Femur (tissue), 1 donor: ENCODE results near the gene EZH2.
A peak's percentile ranks its signal among the peaks of the same experiment; 100 is the strongest.

Source experiments
- DNase-seq: peaks from one replicate; pipeline ENCODE4 v3.0.0-alpha.2; 2017

EZH2 gene

DNA sequence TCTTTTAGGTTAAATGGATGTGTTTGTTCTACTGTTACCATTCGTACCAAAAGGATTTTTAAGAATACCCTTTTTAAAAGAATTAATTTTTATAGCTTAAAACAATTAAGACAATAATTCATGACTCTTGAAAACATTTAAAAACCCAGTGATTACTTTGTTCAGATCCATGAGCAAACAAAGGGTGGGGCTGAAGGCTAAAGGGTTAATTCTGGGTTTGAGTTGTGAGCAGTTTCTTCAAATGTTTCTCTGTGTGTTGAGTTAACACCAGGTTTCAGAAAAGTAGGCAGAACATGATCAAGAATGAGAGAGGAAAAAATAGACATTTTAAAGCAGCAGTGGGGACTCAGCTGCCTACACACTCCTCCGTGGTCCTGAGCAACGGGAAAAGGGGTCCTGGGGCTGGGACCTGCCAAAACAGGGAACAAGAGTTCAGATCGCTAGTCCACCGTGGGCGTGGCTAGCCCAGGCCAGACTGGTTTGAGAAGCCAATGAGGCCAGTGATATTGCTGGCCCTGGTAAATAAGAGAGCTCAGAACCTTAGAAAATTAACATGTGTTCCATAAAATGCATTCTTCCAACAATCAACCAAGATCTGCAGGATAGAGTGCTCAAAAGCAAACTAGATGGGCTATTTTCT is 14.9 kb upstream of the EZH2 start:
- no peak for DNase-seq

DNA sequence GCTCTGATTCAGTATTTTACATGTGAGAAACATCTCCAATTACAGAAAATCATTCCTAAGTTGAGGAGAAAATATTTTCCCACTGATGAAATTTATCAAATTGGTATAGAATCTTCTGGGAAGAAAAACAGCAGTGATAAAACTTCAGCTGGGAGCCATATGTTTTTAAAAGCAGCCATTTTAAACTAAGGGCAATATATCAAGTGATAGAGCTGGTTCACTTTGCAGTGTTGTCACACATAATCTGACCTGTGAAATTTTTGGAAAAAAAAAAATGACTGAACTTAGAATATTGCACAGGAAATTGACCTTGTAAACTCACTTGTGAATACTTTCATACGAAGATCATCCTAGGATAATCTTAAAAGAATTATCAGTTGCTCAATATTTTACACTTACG is 10.5 kb upstream of the EZH2 start:
- DNase-seq = no peak

DNA sequence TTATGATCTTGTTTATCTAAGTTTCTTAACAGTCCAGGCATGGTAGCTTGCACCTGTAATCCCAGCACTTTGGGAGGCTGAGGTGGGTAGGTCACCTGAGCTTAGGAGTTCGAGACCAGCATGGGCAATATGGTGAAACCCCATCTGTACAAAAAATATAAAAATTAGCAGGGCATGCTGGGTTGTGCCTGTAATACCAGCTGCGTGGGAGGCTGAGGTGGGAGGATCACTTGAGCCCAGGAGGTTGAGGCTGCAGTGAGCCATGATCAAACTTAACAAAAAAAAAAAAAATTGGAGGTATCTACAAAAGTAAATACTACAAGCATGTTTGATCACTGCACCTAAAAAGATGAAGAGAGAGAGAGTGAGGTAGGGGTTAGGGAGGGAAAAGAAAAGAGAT is 9.0 kb upstream of the EZH2 start:
- no peak for DNase-seq

DNA sequence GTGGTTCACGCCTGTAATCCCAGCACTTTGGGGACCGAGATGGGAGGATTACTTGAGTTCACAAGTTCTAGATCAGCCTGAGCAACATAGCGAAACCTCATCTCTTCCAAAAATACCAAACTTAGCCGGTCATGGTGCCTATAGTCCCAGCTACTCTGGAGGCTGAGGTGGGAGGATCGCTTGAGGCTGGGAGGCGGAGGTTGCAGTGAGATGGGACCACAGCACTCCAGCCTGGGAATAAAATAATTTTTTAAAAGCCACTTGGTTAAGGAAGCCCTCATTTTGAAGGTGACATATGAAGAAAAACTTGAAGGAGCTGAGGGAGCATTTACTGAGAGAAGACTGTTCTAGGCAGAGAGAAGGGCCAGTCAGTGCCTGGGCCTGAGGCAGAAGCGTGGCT is 4.2 kb upstream of the EZH2 start:
- DNase-seq = no peak

DNA sequence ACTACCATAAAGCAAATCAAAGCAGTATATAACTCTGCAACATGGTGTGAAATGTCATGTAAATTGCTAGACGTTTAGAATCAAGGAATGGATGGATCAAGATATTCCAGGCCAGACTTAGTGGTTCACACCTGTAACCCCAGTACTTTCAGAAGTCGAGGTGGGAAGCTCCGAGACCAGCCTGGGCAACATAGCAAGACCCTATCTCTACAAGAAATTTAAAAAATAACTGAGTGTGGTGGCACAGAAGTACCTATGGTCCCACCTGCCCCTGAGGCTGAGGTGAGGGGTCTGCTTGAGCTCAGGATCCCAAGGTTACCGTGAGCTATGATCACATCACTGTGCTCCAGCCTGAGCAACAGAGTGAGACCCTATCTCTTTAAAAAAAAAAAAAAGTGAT is 2.8 kb upstream of the EZH2 start:
- DNase-seq = no peak

DNA sequence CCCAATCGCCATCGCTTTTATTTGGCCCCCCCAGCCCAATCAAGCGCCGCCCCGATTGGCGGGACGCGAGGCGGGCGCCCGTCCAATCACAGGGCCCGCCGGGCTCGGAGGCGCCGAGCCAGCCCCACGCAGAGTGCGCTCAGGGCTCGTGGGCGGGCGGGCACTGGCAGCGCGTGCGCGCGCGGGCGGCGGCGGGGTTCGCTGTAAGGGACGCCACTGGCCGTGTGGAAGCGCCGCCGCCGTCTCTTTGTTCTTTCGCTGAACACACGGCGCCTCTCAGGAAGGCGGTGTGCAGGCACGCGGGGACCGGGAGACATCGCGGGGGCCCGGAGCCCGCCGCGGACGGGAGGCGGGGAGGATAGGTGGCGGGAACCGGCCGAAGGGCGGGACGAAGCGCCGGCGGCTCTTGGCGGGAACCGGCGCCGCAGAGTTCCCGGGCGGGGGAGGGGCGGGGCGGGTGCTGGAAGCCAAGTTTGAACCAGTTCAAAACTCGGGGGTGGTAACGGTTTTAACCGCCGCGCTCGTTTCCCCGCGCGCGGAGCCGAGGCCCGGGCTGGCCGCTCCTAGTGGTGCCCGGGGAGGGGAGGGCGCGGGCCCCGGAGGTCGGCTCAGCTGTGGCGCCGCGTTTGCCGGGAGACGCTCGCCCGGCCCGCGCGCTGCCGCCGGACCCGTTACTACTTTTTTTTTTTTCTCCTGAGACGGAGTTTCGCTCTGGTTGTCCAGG is 370 bp upstream of the EZH2 start:
- peak; percentile 96 for DNase-seq

DNA sequence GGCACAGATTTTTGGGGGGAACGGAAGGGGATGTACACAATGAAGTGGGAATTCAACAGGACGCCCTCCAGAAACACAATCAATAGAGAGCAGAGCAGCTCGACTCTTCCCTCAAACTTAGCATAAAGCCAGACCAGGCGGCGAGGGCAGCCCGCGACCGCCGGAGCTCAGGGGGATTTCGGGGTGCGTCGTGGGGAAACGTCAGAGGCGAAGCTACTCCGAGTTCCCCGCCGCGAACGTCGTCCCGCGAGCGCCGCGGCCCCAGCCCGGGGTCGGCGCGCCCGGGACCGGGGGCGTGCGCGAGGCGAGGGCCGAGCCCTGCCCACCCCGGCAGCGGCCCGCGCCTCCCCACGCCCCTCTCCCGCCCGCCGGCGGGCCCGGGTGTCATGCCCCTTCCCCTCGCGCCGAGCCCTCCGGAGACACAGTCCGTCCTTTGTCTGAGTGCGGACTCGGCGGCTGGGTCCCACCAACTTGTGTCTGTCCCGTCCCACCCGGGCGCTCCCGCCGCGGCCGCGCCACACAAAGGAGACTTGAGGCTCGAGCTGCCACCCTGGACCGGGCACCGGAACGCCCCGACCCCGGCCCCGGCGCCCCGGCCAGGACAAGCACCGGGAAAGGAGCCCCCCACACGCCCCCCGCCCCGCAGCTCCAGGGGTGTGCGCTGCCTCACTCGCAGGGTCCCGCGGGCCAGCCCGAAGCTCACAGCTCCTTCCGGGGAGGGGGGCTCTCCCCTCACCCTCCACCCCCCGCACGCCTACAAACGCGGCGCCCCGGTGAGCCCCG is 634 bp downstream of the EZH2 start:
- peak; percentile 59 for DNase-seq

DNA sequence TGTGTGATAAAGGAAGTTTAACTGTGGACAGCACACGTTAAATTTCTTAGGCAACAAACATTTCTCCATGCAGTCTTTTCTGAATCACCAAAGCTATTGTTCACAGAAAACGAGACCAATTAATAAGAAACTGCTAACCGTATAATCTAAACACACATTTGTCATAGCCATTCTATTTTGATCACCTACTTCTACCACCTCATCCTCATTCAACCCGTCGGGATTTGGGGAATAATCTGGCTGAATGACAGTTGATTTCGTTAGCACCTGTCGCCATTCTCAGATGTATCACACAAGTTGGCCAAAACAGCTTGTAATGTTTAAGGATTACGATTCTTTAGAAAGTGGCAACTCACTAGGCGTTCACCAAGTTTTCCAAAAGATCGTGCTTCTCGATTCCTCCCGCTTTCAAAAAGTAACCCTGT is 1.2 kb downstream of the EZH2 start:
- no peak for DNase-seq

DNA sequence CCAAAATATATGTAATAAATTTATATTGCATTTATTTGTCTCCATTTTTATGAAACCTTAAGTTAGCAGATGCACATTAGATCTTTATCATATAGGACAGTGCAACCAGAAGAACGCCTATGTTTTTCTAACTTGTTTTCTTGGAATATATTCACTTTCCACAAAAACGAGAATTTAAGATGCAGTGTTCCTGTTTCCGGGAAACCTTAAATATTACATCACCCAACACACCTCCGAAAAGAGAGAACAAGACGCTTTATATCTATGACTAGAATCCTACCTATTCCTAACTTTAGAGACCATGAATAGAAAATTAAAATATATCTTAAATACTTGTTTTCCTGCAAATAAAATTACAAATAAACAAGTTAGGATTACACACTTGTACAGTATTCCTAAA is 1.9 kb downstream of the EZH2 start:
- DNase-seq = no peak

DNA sequence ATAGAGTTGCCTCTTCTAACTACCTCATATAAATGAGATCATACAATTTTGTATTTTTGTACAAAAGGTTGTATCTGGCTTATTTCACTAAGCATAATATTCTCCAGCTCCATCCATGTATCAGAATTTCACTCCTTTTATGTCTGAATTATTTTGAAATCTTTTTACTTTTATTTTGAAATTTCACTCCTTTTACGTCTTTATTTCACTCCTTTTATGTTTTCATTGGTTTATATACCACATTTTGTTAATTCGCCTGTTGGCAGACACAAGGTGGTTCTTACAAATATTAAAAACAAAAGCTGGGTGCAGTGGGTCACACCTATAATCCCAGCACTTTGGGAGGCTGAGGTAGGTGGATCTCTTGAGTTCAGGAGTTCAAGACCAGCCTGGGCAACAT is 5.8 kb downstream of the EZH2 start:
- DNase-seq = no peak

DNA sequence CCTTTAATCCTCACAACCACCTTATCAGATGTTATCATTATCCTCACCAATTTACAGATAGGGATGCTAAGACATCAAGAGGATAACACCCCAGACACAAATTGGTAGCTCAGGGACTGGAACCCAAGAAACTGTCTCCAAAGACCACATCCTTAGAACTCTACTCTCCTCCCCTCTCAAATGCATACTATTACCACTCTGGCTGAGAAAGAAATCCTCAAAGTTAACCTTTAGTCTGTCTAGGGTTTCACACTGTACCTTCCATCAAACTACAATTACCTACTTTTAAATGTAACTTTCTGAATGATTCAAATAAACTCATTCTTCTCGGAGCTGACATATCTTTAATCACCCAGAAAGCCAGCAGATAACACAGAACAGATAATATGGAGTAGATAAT is 6.6 kb downstream of the EZH2 start:
- DNase-seq = no peak

DNA sequence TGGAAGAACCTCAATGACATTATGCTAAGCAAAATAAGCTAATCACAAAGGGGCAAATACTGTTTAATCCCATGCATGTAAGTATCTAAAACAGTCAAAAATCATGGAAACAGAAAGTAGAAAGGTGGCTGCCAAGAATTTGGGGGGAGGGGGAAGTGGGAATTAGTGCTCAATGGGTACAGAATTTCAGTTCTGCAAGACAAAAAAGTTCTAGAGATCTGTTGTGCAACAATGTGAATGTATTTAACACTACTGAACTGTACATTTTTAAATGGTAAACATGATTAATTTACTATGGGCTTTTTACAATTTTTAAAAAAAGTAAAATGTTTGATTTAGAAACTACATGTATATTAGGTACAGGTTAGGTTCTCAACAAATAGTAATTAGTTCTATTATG is 11.9 kb downstream of the EZH2 start:
- DNase-seq = no peak

DNA sequence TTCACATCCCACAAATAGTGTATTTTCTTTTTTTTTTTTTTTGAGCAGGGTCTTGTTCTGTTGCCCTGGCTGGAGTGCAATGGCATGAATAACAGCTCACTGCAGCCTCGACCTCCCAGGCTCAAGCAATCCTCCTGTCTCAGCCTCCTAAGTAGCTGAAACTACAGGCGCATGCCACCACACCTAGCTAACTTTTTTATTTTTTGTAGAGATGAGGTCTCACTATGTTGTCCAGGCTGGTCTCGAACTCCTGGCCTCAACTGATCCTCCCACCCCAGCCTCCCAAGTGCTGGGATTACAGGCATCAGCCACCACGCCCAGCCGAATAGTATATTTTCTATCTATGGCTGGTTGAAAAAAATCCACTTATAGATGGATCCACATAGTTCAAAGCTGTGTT is 12.5 kb downstream of the EZH2 start:
- no peak for DNase-seq

DNA sequence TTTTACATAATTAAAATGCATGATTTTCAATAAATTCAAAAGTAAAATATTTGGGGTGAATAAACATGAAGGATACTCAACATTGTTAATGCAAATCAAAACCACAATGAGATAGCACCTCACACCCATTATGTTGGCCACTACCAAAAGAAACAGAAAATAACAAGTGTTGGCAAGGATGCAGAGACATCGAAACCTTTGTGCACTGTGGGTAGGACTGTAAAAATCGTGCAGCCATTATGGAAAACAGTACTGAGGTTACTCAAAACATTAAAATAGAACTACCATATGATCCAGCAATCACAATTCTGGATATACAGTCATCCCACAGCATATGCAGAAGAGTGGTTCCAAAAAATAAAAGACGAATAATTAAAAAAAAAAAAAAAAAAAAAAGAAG is 13.1 kb downstream of the EZH2 start:
- no peak for DNase-seq

DNA sequence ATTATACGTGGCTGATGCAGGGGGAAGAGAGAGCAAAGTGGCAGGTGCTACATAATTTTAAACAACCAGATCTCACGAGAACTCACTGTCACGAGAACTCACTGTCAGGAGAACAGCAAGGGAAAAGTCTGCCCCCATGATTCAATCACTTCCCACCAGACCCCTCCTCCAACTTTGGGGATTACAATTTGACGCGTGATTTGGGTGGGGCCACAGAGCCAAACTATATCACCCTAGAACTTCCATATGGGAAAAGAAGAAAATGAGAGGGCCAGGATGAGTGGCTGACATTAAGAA is 15.8 kb downstream of the EZH2 start:
- DNase-seq = no peak

DNA sequence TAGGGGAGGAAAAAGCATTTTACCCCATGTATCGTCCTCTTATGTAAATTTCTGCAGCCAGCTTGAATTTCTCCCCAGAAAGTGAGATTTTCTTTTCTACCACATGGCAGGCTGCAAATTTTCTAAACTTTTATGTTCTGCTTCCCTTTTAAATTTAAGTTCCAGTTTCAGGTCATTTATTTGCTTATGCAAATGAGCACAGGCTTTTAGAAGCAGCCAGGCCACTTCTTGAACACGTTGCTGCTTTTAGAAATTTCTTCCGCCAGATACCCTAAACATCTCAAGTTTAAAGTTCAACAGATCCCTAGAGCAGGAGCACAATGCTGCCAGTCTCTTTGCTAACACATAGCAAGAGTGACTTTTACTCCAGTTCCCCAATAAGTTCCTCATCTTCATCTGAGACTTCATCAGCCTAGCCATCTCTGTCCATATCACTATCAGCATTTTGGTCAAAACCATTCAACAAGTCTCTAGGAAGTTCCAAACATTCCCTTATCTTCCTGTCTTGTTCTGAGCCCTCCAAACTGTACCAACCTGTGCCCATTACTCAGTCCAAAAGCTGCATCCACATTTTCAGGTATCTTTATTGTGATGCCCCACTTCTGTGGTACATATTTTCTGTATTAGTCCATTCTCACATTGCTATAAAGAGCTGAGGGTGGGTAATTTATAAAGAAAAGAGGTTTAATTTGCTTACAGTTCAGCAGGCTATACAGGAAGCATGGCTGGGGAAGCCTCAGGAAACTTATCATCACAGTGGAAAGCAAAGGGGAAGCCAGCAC is 16.3 kb downstream of the EZH2 start:
- no peak for DNase-seq

DNA sequence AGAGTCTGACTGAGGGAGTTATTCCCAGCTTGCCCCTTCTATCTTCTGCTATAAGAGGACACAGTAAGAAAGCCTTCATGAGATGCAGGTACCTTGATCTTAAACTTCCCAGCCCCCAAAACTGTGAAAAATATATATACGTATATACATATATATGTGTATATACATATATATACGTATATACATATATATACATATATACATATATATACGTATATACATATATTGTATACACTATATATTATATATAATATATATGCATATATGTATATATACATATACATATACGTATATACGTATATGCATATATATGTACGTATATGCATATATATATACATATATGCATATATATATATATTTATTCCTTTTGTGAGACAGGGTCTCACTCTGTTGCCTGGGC is 17.7 kb downstream of the EZH2 start:
- DNase-seq = no peak

DNA sequence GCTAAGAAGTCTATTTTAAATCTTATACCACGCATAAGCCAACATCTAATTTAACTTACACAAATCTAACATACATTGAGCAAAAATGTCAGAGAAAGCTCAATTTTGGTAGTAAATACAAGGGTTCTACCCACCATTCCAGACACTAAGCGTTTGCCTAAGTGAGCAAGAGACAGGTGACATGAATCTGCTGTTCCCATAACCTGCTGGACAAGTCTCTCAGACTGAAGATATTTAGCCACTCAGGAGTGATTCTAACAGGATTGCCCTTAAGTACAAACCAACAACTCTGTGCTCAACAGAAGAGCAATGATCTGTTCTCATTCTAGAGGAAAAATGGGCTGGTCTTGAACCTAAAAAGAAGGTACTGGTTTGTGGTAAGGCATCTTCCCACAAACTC is 18.8 kb downstream of the EZH2 start:
- DNase-seq = no peak

DNA sequence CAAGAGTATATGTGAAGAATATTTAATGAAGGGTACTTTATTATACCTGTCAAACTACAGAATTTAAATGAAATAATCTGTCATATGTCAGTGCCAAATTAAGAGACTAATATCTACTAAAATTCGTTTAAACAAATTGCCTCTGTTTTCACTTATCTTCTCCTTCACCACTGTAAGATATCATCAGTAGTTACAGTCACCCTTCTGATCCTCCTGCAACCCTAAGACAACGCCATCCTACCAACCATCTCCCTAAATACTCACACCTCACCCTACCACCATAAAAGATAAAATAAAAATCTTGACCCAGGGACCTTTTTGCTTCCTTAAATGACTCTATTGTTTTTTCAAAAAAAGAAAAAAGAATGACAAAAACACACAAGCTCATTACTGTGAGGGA is 20.8 kb downstream of the EZH2 start:
- no peak for DNase-seq

DNA sequence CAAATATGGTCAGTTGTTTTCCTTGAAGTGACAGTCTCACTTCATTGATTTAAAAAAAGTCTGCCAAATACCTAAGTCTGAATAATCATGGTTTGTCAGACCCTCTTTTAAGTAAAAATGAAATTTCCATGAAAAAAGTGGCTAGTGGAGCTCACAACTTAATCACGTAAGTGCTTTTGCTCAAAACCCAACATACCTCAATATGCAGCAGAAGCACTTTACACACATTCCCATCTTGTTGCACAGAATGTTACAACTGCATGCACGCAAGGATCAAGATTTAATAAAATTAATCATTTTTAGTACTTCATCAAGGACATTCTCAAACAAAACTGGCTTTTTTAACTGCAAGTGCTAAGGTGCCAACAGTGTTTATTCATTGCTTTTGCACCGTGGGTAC is 21.6 kb downstream of the EZH2 start:
- no peak for DNase-seq

DNA sequence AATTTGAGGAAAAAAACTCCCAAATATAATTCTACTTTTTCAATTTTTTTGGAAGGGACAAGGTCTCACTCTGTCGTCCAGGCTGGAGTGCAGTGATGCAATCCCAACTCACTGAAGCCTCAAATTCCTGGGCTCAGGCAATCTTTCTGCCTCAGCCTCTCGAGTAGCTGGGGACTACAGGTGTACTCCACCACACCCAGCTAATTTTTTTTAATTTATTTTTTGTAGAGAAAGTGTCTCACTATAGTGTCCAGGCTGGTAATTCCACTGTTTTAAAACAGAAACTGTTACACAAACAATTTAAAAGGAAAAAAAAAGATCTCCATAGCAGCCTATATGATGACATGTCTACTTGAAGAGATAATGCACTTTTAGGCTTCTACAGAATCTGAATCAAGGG is 25.6 kb downstream of the EZH2 start:
- DNase-seq = no peak

DNA sequence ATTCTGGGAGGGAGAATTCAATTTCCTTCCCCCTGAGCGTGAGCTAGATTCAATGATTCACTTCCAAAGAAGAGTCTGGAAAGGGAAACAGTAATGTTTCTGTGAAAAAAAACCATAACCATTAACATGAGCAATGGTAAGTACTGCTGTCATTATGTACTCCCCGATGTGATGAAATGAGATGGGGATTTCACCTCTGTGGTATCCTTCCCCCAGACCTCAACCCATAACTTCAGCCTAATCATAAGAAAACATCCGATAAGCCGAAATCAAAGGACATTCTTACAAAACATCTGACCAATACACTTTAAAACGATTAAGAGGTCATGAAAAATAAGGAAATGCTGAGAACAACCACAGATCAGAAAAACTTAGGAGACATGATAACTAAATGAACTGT is 27.2 kb downstream of the EZH2 start:
- DNase-seq = no peak

DNA sequence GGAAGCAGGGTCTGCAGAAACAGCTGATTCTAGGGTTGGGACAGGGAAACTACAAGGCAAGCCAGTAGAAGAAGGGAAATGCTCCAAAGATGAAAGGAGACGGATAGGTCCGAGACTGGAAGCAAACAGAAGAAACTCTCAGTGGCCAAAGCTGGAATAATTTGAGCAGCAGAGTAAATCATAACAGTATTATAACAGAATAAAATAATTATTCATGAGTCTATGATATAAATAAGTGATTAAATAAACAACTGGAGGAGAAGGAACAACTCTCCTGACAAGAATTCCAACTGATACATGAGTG is 27.6 kb downstream of the EZH2 start:
- DNase-seq = no peak

DNA sequence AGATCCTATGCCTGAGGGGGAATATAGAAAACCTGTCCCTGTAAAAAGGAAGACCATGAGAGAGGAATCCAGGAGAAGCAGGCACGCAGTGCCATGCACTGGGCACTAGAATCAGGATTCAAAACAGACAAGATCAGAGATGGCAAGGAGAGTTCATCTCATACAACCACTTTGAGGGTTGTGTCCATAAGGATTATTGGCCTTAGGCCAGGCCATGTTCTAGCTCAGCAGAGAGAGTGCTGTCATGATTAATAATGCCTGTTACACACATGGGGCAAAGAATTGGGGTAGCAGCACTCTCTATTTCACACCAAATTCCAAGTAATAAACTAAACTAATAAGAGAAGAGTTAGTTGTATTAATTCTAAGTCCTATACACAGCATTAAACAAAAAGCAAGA is 29.1 kb downstream of the EZH2 start:
- no peak for DNase-seq
